Measurements from ENCODE around the gene PRUNE2.
"Not testable (repeated sequence)": the region's sequence is repeated elsewhere in the genome, so short reads cannot be mapped to it uniquely, and the experiment has no call there.

Gene PRUNE2

DNA sequence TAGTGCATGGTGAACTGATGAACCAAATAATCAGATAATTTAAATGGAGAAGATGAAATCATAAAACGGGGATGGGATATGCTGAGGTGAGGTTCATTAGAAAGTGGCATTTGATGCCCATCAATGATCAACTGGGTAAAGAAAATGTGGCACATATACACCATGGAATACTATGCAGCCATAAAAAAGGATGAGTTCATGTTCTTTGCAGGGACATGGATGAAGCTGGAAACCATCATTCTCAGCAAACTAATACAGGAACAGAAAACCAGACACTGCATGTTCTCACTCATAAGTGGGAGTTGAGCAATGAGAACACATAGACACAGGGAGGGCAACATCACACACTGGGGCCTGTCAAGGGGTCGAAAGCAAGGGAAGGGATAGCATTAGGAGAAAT is 47.7 kb downstream of the PRUNE2 start:
- DNase-seq, result not testable (repeated sequence)

DNA sequence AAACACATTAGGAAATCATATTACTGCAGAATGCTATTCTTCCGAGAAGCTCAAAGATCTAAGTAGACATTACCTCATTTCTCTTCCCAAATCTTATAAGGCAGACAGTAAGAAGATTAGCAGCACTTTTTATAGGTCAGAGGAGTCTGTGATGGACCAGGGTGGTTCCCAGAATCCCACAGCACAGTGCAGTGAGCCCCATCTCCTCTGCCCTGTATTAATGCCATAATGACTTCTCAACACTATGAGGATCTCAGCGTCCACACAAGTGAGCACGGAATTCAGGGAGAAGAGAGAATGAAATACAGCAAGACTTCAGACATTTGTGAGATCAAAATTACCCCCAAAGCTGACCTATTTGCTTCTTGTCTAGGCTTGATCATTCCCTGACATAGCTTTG is 49.9 kb downstream of the PRUNE2 start:
- no peak for DNase-seq

DNA sequence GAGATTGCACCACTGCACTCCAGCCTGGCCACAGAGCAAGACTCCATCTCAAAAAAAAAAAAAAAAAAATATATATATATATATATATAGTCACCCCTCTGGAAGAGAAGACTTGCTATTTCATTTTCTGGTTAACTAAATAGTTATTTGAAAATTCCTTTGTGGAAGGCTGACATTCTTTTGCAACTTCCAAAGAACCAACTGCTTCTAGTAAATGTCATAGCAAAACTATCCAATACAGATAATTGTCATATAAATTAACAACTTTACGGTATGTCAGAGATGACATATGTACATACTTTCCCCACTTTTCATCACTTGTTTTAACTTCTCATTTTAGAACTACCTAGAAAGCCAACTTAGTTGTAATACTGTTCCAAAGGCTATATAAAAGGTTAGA is 50.9 kb downstream of the PRUNE2 start:
- no peak for DNase-seq

DNA sequence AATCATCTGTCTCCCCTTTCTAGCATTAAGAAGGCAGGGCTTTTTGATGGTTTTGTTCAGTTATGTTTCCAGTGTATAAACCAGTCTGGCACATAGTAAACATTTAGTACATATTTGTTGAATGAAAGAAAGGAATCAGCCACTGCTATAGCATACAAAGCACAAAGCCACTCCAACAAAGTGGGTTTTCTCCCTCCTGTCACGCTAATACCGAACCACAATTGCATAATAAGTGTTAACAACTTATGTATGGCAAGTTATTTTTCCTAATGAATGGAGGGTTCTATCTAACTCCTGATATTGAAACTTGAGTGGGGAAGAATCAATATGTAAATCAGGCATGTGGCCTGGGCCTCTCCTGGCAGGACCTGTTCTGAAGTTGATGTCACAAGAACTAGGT is 53.9 kb downstream of the PRUNE2 start:
- DNase-seq, result no peak

DNA sequence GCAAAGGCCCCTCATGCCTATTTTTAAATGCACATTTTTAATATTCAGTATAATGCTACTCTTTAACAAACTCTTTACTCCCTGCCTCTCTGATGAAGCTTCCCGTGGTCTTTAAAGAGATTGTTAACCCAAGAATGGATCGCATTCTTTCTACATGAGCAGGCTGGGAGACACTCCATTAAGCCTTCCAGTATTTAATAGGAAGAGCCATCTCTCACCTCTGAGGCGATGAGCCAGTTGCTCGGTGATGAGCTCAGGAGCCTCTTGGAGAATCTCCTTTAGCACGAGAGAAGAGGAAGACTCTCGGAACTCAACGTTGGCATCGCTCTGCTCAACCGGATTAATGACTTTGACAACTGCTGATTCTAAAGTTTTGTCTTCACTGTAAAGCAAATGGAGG is 59.6 kb downstream of the PRUNE2 start:
- no peak for DNase-seq

DNA sequence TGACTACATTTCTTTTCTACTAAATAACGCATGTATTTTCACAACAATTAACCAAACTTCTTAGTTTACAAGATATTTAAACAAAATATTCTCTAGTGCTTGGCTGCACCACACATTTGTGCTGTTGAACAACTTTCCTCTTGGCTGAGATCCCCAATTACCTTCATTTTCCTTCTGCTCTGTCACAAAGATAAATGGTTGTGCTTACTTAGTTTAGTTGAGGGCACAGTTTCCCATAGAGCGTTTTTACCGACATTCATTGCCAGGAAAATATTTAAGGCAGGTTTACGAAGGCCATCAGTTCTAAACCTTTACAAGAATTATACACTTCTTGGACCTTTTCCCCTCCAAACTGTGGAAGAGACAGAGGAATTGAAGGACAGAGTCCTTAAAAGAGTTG is 60.7 kb downstream of the PRUNE2 start:
- DNase-seq, result no peak

DNA sequence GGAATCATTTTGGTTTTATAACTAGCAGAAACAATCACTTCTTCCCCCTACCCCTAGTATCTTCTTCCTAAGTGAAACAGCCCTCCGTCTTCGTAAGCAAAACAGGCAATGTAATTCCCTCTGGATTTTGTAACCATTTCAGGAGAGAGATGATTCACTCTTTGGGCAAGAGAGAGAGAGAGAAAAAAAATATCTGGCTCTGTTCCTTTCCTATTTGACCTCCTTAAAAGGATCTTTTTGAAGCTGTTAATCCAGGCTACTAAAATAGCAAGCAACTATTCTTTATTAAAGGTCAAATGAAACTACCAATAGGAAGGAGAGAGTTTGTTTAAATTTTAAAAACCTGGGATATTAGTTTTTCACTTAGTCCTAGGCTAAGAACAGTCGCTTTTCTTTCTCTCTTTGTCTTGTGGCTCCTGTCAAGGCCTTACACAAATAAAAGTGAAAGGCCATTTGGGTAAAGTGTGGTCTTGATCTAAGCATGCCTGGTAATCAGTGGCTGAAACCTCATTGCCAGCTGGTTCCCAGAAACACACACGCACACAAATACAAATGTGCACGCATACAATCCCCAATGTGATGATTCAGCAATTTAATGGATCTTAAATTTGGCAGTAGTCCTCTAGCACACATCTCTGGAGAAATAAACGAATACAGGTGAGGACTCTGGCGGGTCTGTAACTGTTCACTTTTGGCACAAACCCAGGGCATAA is 70.2 kb downstream of the PRUNE2 start:
- DNase-seq, result no peak

DNA sequence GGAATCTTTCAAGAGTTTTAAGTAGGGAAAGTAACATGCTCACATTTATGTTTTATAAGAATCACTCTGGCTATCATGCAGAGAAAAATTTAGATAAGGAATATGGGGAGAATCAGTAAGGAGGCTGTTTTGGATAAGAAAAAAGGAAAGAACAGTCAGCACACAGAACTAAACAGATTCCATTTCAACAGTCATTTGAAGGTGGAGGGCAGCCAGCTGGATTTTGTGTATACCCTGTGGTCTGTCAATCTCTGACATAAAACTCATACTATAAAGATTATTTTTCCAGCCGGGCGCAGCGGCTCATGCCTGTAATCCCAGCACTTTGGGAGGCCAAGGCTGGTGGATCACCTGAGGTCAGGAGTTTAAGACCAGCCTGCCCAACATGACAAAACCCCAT is 77.5 kb downstream of the PRUNE2 start:
- DNase-seq, result no peak

DNA sequence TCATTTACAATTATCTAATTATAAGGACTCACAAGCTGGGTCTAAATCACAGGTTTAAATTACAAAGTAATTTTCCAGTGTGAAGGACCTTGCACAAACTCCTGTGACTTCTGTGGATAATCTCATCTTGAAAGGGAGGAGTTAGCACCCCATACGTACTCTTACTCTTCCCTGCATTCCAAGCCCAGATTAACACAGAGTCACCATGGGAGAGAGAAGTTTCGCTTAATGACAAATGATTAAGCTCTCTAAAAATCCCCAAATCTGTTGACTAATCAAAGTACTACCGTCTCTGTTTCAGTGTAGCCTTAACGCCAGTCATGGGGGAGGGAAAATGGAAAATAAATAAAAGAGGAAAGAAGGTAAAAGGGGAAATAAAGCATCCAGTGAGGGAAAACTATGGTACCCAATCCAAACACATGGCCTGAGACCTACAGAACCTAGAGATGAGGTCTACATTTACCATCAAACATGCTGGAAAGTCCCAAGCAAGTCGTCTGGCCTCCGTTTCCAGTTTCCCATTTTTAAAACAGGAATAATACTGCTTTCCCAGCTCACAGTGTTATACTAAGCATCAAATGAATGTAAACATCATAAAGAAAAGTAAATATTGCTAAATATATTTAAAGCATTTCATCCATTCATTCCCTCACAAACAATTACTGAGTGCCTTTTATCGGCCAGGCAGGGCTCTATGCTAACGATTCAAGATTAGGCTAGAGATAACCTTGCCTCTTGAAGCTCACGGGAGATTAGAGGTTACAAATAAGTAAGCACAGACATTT is 78.4 kb downstream of the PRUNE2 start:
- no peak for DNase-seq

DNA sequence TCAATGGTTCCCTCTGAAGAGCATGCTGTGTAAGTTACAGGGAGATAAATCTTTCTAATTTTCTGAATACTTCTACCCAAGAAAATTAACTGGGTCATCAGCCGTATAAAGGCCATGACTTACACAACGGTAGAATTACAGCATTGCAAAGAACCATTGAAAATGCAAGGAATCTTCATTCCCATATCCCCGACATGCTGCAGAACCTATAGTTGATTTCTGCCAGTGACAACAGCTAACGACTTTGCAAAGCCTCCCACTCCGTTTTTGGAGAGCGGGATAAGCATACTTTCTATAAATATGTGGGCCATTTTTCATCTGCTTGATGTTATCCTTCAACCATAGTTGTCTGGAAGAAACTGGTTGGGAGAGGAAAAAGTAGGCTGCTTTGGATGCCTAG is 85.5 kb downstream of the PRUNE2 start:
- DNase-seq, result no peak

DNA sequence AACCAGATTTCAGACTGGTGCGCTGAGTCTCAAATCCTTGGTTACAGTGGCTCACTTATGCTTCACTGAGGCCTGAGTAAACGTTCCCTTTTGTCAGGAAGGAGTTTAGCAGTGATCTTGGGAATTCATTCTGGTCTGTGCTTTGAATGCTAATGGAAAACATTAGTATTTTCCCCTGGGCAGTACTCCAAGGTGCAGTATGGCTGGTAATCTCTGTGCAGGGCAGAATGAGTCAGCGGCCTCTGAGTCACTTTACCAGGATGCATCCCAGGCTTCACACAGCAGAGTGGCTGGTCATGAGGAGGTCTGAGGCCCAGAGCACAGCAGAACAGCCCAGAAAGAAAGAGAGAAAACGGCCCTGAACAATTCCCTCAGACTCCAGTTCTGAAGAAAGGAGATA is 87.6 kb downstream of the PRUNE2 start:
- DNase-seq, result no peak

DNA sequence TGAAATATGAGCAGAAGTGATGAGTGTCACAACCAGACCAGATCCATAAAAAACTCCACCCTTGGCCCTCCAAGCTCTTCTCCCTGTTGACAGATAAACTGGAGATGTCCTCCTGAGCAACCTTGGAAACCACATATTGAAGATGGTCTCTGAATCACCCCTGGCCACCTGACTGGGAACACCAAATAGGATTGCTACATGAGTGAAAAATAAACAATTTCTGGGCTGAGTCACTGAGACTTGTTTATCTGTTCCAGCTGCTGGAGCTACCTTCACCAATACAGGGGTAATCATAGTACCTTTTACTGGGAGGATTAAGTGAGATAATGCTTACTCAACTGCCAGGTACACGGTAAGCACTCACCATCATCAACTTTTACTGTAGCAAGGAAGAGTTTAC is 88.4 kb downstream of the PRUNE2 start:
- no peak for DNase-seq

DNA sequence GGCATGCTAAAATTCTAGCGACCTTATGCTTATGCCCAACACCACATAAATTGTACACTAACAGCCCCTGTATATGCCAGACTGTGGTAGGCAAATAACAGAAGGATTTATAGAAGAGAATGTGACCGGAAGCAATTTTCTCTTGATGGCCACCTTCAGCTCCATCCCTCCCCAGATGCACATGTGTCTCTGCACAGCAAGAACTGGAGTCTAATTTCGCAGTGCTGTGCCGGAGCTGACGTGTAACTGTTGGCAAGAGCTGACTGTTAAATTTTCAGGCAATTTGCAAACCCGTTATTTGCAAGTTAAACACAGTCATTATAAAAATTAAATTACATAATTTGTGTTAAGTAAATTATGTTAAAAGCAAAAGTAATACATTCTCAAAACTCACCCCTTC is 93.3 kb downstream of the PRUNE2 start:
- DNase-seq, result peak; percentile 15

DNA sequence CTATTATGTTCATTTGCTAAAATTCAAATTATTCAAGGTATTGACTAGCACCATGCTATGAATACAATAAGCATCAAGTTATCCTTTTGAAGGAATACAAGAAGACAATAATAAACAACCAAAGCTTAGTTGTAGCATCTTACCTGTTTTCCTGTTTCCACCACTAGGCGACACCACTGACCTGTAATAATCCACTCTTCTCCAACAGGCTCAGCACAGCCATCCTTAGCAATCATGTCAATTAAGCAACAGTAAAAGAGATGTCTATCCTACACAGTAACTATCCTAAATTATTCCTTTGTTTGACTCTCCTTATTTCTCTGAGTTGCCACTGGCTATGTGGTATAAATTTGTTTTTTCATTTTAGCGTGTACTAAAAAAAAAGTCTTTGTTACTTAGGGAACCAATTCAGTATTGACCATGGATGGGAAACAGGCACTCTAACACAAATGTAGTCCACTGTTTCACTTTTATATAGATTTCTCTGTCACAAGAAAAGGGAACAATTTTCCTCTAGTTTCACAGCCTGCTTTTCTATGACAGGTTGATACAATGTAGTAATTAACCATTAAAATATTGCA is 95.4 kb downstream of the PRUNE2 start:
- DNase-seq, result peak; percentile 62

DNA sequence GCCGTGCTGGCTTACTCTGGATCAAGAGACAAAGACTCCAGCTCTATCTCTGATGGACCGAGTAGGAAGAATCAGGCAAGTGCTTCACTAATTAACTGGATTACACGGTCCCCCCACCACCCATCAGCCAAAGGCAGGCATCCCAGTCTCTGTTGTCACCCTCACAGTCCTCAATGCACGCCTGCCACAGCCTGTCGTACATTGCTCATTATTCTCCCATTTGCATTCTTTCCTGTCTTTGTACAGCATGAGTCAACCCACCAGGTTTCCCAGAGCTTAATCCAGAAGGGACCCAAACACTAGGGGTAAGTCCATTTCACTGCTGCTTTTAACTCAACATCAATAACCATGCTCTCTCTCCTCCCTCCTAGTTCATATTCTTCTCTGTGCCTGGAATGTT is 97.3 kb downstream of the PRUNE2 start:
- DNase-seq, result no peak

DNA sequence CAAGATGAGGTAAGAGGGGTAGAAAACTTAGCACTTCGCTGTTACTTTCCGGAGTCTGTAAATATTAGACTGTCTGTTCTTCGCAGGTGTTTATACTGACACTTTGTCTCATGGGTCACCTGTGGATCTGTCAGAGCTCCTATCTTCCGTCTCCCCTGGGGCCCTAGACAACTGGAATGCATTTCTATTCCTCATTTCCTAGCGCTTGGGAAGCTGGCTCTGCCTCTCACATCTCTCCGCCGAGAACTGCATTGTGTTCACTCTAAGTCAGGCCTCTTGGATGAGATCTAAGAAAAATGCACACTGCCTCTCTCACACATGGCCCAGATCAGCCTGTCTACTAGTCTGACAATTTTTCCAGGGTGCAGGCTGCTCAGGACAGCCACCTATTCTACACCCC is 102.2 kb downstream of the PRUNE2 start:
- DNase-seq, result no peak

DNA sequence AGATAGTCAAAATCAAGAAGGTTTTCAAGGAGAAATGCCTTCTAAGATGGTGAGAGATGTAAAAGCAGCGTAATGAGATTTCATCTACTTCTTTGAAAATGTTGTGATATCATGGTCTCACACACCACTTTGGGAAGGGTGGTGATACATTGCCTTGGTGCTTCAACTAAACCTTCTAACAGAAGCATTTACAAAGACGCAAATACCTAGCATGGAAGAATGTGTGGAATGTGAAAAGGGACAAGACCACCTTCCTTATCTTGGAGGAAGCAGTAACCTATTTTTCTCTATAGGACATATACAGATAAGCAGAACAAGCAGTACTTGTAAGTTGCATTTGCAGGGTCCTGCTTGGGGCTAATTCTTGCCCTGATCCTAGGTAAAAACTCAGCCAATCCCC is 102.8 kb downstream of the PRUNE2 start:
- DNase-seq, result no peak

DNA sequence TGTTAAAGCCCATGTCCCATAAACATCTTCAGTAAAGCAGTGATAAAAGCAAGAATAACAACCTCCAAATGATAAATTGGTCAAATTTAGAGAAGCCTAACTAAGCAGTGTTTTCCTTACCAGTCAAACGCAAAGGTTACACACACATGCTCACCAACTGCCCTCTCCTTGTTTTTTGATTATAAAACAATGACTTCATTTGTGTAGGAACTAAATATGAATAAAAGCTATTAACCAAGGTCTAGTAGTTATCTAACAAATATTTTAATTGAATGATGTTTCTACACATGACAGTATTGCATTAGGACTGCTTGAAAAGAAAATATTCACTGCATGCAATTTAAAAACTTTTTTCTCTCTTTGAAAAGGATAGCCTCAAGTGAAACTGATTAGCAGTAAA is 105.0 kb downstream of the PRUNE2 start:
- DNase-seq, result no peak

DNA sequence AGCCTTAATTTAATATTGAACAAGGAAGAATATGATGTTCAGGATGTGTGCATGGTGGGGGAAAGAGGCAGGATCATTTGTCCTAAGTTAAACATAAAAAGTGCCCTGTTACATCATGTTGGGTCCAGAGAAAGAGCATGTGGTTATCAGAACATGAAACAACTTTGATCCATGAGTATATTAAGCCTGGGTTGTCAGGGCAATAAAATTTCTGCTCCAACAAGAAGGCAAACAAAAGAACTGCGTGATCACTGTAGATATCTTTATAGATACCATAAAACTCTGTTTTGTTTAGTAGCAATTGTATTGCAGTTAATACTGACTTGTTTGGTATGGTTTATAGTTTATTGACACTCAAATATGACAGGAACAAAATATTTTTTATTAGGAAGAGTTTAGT is 106.4 kb downstream of the PRUNE2 start:
- no peak for DNase-seq

DNA sequence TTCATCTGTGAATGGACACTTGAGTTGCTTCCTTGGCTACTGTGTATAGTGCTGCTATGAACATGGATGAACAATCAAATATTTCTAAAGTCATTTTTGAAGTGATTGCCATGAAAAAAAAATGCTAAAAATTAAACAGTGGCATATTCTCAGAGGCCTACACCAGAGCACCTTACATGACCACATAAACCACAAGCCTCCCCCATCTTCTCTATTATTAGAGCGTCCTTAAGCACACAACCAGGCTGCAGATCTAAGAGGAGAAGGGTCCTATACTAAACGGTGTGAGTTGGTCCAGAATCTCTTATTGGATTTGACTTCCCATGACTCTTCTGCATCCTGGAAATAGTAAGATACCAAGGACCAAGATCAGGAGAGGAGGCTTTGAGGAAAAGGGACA is 107.4 kb downstream of the PRUNE2 start:
- no peak for DNase-seq

DNA sequence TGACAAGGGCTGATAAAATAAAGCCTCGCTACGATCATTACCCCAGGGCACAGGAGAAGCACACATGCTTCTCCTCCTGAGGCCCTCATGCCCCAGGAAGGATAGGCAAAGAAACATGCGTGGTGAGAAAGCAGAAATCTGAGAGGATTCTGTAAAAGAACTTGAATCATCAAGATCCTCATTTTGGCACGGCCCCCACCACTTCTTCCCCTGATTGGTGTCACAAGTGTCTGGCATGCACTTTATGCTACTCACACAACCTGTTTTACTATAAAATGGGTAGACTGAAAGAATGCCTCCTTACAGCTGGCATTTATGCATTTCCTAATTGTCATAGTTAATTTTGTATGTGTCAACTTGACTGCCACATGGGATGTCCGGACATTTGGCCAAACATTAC is 109.6 kb downstream of the PRUNE2 start:
- DNase-seq, result no peak

DNA sequence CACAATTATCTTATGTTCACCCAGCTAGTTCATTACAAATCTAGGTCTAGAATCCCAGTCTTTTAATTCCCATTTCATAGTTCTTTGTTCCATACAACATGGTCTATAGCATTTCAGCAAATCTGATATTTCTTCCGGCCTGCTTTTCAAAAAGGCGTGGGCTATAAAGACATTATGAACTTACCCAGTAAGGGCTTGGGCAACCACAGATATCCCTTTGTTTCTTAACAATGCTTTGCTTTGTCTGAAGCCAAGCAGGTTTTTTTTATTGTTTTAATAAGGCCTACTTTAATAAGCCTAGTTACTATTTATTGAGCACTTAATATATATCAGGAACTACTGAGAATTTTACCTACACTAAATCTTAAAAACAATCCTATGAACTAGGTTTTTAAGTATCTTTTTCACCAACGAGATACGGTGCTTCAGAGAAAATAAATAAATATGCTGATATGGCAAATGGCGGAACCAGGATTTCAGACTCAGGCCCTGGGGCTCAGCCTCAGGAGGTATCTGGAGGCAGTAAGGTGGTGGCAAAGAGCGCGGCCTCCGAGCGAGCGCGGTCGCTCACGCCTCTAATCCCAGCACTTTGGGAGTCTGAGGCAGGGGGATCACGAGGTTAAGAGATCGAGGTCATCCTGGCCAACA is 112.0 kb downstream of the PRUNE2 start:
- no peak for DNase-seq

DNA sequence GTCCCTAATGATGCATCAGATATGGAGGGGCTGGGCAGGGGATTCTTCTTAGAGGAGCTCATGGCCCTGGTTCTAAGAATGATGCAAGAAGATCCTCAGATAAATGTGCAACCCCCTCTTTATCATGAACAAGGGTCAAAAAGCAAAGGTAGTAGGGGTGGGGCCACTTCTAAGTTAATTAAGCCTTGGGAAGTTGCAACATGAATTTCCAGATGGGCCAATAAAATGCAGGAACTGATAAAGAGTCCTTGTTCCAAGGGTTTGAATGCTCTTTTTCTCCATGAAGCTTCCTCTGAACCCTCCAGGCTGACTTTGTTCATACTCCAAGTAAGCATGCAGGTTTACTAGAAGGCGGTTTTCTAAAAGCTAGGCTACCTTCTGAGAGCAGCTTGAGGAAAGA is 116.1 kb downstream of the PRUNE2 start:
- no peak for DNase-seq

DNA sequence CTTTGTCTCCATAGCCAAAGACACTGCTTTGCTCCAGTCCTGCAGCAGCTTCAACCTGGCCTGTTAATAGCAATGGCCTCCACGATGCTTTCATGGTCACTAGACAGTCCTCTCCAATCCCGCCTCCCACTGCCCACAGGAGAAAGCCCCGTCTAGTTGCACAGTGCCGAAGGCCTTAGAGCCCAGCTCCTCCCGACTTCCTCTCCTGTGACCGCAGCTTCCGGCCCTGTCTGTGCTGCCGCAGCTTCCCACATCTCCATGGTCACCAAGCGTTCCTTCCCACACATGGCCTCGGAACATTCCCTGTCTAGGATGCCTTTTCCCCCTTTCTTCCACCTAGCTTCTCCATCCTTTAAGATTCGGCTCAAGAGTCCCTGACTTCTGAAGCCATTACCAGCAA is 118.2 kb downstream of the PRUNE2 start:
- DNase-seq, result no peak
